ENCODE measurements around the gene TRPV4.

DNA sequence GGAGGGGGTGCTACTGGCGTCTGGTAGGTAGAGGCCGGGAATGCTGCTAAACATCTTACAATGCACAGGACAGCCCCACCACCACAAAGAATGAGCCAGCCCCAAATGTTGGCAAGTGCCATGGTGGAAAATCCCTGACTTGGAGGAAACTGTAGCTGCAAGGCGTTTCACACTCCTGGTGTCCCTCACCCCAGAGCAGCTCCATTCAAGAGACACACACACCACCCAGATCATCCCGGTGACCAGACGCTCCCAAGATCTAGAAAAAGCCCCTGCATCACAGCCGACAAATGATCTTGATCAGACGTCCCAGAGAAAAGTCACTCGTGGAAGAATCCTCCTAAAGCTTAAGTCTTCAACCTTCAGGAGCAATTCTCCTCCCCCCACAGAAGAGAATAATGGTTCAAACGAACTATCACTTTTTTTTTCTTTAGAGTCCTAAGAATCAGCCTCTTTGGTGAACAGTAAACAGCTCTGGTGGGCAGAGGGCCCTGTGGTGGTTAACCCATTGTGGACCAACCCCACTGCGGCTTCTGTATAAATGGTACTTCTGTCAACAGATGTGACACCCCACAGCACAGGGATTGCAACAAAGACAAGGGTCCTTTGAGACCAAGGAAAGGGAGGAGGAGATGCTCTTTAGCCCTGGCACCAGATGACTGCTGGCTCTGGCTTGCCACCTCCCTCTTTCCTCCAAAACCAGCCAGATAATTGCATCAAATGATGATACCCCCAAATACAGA lies 44.5 kb upstream of the TRPV4 start:
- TF ChIP-seq MAFK (IDR thresholded peaks at IDR 0.05; ENCODE audit: low read length) (no peak), TEAD2 (tag; IDR thresholded peaks at IDR 0.05) (no peak), SMC3 (conservative IDR thresholded peaks at IDR 0.05; ENCODE audit: insufficient read depth, low read depth, low read length) (no peak), EZH2 (IDR thresholded peaks at IDR 0.05; ENCODE audit: borderline replicate concordance, low read depth, low read length) (no peak), TAF1 (IDR thresholded peaks at IDR 0.05; ENCODE audit: control insufficient read depth, extremely low read depth, insufficient read depth, low read length, severe bottlenecking) (no peak), POU5F1 (IDR thresholded peaks at IDR 0.05; ENCODE audit: borderline replicate concordance, low read depth, low read length, partially characterized antibody) (no peak), TAF15 (IDR thresholded peaks at IDR 0.05; ENCODE audit: low read depth, low read length) (no peak), FOXA1 (IDR thresholded peaks at IDR 0.05; ENCODE audit: borderline replicate concordance) (no peak), ZNF311 (CRISPR knock-in tag; IDR thresholded peaks at IDR 0.05) (no peak), NR2C2 (CRISPR knock-in tag; IDR thresholded peaks at IDR 0.05) (no peak), NR2C2 (tag; IDR thresholded peaks at IDR 0.05) (no peak)
- TF ChIP-seq, protein P1, sequence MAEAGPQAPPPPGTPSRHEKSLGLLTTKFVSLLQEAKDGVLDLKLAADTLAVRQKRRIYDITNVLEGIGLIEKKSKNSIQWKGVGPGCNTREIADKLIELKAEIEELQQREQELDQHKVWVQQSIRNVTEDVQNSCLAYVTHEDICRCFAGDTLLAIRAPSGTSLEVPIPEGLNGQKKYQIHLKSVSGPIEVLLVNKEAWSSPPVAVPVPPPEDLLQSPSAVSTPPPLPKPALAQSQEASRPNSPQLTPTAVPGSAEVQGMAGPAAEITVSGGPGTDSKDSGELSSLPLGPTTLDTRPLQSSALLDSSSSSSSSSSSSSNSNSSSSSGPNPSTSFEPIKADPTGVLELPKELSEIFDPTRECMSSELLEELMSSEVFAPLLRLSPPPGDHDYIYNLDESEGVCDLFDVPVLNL (CRISPR knock-in tag; IDR thresholded peaks at IDR 0.05; ENCODE audit: low read depth): no peak
- TF ChIP-seq, protein P2, sequence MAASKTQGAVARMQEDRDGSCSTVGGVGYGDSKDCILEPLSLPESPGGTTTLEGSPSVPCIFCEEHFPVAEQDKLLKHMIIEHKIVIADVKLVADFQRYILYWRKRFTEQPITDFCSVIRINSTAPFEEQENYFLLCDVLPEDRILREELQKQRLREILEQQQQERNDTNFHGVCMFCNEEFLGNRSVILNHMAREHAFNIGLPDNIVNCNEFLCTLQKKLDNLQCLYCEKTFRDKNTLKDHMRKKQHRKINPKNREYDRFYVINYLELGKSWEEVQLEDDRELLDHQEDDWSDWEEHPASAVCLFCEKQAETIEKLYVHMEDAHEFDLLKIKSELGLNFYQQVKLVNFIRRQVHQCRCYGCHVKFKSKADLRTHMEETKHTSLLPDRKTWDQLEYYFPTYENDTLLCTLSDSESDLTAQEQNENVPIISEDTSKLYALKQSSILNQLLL (CRISPR knock-in tag; IDR thresholded peaks at IDR 0.05; ENCODE audit: borderline replicate concordance): no peak
- TF ChIP-seq, protein P3, sequence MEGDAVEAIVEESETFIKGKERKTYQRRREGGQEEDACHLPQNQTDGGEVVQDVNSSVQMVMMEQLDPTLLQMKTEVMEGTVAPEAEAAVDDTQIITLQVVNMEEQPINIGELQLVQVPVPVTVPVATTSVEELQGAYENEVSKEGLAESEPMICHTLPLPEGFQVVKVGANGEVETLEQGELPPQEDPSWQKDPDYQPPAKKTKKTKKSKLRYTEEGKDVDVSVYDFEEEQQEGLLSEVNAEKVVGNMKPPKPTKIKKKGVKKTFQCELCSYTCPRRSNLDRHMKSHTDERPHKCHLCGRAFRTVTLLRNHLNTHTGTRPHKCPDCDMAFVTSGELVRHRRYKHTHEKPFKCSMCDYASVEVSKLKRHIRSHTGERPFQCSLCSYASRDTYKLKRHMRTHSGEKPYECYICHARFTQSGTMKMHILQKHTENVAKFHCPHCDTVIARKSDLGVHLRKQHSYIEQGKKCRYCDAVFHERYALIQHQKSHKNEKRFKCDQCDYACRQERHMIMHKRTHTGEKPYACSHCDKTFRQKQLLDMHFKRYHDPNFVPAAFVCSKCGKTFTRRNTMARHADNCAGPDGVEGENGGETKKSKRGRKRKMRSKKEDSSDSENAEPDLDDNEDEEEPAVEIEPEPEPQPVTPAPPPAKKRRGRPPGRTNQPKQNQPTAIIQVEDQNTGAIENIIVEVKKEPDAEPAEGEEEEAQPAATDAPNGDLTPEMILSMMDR (IDR thresholded peaks at IDR 0.05 in 2 of 3, conservative IDR thresholded peaks at IDR 0.05 in 1 of 3; ENCODE audit: insufficient read depth in 2 of 3, low read depth in 1 of 3, low read length in 3 of 3): no peak
